ENCODE data around the gene GOLGA2.

GRCh38 chr9:128219831-128220230, 56.0 kb downstream of the GOLGA2 start:
- TF ChIP-seq POLR2A (IDR thresholded peaks at IDR 0.05; ENCODE audit: low read depth, low read length) (no peak), POLR2AphosphoS5 (IDR thresholded peaks at IDR 0.05; ENCODE audit: low read depth, low read length) (no peak), TAF1 (IDR thresholded peaks at IDR 0.05; ENCODE audit: borderline replicate concordance, low read depth, low read length) (no peak)

Measured in GM12892 (cell line).